NCI-H510A (cell line): Measurements from ENCODE around the gene SIL1.
A peak's percentile ranks its signal among the peaks of the same experiment; 100 is the strongest.
"Not testable (repeated sequence)": the region's sequence is repeated elsewhere in the genome, so short reads cannot be mapped to it uniquely, and the experiment has no call there.

Experiments
- DNase-seq: peaks from one replicate; lab custom pipeline; 2025; lab: John Stamatoyannopoulos, UW

Gene SIL1

DNA sequence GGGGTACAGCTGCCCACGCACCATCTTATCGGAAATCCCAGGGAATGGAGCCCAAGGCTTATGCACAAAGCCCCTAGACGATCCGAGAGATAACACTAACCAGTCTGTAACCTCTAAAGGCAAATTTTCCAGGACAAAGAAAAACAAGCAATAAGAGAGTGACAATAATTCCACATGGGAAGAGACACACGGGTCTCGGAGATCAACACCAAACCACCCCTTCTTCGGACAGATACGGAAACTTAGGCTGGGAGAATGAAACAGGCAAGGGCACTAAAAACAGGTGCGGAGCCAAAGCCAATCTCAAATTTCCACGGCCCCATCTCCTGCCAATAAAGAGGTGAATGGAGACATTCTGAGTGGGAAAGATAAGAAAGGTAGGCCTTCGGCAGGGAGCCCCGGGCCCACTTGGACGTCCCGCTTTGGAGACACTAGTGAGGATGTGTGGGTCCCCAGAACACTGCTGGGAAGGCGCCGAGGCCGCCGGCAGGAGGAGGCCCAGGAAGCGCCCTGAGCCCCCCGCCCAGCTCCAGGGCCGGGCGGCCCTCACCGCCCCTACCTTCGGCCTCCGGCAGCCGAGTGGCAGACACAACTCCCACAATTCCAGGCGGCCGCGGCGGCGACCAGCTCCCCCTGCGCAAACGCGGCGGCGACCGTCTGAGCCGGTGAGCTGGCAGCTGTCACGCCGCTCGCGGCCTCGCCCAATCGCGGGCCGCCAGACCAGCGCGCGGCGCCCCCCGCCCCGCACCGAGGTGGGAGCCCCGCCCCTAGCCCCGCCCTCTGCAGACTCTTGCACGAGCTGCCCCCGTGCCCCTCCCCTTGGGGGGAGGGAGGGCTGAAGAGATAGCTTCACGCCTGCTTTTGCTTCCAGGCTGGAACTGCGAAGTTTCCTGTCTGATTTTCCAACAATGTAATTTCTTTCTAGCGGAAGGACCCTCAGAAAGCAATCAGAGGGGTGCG lies at the start of gene SIL1:
TSS of gene SIL1 (minus strand) at position 659 of the 960 bp plus-strand sequence. CDS start 70,525 bp downstream, outside the sequence.
- DNase-seq: peak; percentile 81

DNA sequence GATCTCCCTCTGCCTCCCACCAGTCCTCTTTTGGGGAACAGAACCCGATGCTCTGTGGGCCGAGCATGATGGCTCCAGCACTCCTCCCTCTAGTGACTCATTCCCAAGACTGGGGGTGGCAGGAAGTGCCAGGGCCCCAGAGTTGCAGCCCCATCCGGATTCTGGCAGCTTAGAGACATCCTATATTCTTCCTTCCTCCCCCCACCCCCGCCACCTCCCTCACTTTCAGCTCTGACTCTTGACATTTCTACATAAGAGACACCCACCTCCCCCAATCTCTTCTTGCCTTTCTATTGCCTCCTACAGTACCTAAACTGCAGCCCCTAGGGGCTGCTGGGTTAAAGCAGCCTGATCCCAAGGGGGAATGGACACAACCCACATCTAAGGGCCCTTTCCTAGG lies 48.2 kb upstream of the SIL1 start:
- DNase-seq: no peak

DNA sequence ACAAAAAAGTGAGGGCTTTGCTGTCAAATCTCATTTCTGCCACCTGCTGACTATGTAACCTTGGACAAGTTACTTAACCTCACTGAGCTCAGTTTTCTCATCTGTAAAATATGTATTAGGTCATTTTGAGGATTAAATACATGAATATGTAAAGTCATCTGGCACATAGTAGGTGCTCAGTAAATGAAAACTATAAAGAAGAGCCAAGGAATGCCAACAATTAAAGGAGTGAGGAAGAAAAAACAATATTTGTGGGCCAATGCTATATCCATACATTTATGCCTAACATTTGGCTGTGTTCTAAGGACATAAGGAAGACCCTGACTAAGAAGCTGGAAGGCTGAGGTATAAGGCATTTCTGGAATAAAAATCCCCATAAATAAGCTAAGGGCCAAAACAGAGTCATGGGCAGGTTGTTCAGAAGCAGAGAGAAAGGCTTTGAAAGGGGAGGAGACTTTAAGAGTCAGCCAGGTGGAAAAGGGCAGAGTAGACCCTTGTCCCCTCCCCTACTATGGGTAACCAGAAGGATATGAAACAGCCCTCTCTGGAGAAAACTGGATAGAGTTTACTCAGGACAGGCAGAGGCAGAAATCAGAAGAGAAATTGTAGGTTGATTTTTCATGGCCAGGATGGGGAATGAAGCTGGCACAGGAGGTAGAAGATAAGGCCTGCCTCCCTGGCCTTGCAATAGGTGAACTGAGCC lies 47.6 kb upstream of the SIL1 start:
- DNase-seq: no peak

- no peak for DNase-seq
These were observed 45.3 kb upstream of the SIL1 start for GRCh38 chr5:139243425-139243970.

- no peak for DNase-seq
These were observed 43.0 kb upstream of the SIL1 start for GRCh38 chr5:139241139-139241538.

GRCh38 chr5:139236479-139236878 lies 38.3 kb upstream of the SIL1 start:
- no peak for DNase-seq

GRCh38 chr5:139232147-139232724 lies 34.1 kb upstream of the SIL1 start:
- DNase-seq: no peak

DNA sequence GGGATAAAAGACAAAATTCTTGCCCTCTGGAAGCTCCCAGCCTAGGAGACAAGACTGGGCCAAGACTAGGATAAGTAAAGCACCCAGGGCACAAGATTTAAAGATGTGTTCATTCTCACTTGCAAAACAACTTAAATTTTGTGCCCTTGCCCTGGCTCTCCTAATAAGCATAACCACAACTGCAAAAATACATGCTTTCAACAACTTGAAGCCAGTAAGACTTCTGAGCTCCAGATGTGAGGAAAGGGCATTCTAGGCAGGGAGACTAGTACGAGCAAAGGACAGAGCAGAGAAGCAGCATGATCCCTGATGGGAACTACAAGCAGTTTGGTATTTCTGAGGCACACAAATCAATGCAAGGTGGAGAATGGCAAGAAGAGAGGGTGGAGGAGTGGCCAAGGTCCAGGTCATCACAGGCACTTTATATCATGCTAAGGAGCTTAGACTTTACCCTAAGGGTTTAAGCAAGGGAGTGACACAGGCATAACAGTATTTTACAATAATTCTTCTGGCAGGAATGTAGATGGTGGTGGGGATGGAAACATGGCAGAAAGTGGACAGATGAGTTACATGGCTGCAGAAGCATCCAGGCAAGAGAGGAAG lies 30.1 kb upstream of the SIL1 start:
- no peak for DNase-seq

DNA sequence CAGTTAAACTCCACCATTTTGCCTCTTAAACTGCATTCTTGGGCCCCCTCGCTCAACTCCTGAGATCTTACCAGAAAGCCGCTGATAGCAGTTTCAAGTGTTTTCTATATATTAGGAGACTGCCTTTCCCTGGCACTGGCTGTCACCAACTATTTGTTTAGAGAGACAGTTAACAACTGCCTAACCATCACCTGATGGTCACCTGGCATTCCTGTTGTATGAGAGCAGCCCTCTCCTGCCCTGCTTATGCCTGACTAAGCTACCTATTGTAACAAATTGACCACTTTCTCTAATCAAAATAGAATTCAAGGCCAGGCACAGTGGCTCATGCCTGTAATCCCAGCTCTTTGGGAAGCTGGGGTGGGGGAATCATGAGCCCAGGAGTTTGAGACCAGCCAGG lies 28.0 kb upstream of the SIL1 start:
- DNase-seq: no peak

GRCh38 chr5:139223481-139223880 lies 25.3 kb upstream of the SIL1 start:
- no peak for DNase-seq

- peak; percentile 42 for DNase-seq
These were observed 24.2 kb upstream of the SIL1 start for GRCh38 chr5:139222346-139222745.

DNA sequence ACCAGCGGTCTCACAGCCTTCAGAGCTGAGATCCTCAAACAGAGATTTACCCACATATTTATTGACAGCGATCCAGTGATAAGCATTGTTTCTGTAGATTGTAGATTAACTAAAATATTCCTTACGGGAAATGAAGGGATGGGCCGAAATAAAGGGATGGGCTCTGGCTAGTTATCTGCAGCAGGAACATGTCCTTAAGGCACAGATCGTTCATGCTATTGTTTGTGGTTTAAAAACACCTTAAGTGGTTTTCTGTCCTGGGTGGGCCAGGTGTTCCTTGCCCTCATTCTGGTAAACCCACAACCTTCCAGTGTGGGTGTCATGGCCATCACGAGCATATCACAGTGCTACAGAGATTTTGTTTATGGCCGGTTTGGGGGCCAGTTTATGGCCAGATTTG lies 19.9 kb upstream of the SIL1 start:
- not testable (repeated sequence) for DNase-seq

DNA sequence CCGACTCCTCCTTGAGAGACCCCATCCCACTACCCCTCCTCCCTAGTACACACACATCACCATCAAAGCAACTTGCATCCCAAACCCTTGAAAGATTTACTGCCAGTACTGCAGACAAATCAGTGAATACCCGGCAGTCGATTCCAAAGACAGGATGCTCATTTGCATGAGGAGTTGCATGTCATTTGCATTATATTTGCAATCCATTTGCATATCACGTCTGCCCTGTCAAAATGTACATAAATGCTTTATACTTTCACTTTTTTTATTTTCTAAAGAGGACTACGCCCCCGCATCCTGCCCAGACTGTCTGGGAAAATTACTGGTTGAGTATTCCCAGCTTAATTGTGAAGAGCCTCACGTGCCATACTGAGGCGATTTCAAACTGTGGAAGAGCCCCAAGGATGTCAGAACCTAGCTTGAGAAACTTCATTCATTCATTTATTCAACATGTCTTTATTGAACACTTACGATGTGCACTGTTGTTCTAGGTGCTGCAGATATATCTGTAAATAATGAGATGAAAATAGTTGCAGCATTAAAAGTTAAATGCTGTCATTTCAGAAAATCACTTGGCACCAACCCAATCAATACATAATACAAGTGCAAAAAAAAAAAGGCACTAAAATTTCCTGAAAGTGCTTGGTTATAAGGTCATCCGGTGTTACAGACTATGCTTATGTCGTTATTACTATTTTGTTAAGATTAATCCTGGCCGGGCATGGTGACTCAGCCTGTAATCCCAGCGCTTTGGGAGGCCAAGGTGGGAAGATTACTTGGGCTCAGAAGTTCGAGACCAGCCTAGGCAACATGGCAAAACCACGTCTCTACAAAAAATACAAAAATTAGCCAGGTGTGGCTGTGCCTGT lies 17.2 kb upstream of the SIL1 start:
- DNase-seq: no peak

GRCh38 chr5:139214646-139215045 lies 16.5 kb upstream of the SIL1 start:
- DNase-seq: no peak

GRCh38 chr5:139212906-139213305 lies 14.7 kb upstream of the SIL1 start:
- no peak for DNase-seq

GRCh38 chr5:139212486-139212885 lies 14.3 kb upstream of the SIL1 start:
- DNase-seq: no peak

DNA sequence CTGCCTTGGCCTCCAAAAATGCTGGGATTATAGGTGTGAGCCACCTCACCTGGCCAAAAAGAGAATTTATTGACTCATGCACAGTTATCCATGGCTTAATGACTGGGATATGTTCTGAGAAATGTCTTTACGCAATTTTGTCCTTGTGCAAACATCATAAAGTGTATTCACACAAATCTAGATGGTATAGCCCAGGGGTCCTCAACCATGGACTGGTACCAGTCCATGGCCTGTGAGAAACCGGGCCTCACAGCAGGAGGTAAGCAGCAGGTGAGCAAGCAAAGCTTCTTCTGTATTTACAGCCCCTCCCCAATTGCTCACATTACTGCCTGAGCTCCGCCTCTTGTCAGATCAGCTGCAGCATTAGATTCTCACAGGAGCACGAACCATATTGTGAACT lies 12.4 kb upstream of the SIL1 start:
- peak; percentile 74 for DNase-seq

DNA sequence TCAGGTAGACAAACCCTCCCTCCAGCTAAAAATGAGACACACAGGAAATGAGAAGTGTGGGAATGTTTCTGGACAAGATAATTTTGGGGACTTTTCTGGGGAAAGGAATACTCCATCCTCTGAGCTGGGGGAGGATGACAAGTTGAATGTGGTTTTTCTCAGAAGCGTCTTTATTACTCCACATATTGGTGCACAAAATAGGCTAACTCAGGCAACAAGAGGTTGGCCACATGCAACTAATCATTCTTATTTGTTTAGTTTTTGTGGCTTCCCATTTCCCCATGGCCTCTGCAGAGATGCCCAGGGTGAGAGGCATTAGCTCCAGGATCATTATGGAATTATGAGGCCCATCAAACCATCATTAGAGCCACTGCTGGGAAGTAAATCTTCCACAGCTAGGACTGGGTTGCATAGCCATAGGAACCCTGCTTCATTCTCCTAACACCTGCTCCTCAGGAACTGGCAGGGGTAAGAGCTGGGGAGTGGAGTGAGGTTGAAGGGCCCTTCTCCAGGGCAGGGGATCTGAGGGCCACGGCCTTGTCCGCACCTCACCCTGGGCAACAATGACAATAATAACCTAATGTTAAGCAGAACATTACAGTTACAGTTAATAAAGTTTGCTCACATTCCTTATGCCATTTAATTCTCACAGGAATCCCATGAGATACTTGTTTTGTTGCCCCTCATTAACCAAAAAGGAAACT lies 9.3 kb upstream of the SIL1 start:
- no peak for DNase-seq

GRCh38 chr5:139205586-139205985 lies 7.4 kb upstream of the SIL1 start:
- DNase-seq: no peak

- no peak for DNase-seq
These were observed 7.0 kb upstream of the SIL1 start for GRCh38 chr5:139205124-139205523.
